ENCODE measurements around the gene LPCAT1.
"Not testable (repeated sequence)": the region's sequence is repeated elsewhere in the genome, so short reads cannot be mapped to it uniquely, and the experiment has no call there.

Gene LPCAT1

GRCh38 chr5:1560499-1560898 is 36.7 kb upstream of the LPCAT1 start:
- not testable (repeated sequence) for H3K9me3 Mint-ChIP-seq, H3K27me3 Mint-ChIP-seq, H3K4me3 Mint-ChIP-seq, H3K4me1 Mint-ChIP-seq, H3K36me3 Mint-ChIP-seq, ATAC-seq, H3K27ac Mint-ChIP-seq

DNA sequence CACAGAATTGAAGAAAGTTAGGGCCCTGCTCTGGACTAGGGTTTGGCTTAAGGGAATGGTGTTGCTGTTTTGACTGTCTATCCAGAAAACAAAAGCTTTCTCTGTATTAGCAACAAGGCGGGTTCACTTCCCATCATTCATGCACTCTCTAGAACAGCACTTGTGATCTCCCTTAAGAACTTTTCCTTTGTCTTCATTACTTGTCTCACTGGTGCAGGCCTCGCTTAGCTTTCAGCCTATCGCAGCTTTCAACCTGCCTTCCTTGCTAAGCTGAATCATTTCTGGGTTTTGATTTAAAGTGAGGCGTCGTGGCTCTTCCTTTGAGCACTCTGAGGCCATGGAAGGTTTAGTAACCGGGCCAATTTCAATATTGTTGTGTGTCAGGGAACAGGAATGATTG is 35.2 kb upstream of the LPCAT1 start:
- Mint-ChIP-seq H3K4me3 (no peak overlapping the region), H3K27ac (no peak overlapping the region), H3K27me3 (peaks cover 10% of the 10 kb centered on the region)

DNA sequence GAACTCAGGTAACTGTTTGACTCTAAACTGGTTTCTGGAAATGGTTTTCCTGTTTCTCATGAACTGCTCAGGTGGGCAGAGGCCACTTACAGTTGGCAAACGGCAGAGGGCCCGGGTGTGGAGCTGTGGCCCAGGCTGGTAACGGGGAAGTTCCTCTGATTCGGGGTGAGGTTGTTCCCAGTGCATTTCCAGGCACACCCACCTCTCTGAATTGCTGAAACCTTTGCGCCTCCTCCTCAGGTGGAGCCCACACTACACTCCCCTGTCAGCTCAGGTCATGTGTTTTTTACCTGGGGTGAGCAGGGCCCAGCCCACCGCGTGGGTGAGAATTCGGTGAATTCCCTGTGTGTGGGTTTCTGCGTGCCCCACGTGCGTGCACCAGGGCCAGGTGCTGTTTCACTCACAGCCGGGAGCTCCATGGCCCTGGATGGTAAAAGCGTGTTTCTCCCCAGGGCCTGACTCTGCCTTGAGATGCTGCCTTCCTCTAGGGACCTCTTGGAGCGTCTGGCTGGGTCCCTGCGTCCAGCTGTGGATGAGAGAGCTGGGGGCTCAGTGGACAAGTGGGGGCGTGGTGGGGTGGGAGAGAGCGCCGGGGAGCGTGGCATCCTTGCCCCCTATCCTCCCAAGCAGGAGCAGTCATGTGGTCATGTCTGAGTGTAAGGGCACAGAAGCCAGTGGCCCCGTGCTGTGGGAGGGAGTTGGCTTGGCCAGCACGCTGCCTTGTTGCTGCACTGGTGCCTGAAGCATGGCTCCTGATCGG is 33.5 kb upstream of the LPCAT1 start:
- Mint-ChIP-seq H3K27ac (no peak overlapping the region), H3K4me1 (no peaks in the 10 kb centered on the region), H3K4me3 (no peak overlapping the region), H3K27me3 (peaks cover 13% of the 10 kb centered on the region), H3K36me3 (peaks cover 6% of the 10 kb centered on the region), H3K9me3 (peaks cover 7% of the 10 kb centered on the region)
- ATAC-seq: no peak

More for the DNA sequence above, 35.2 kb upstream of the LPCAT1 start:
- no peak for ATAC-seq
- peaks cover 8% of the 10 kb centered on the region for H3K9me3 Mint-ChIP-seq
- H3K4me1 Mint-ChIP-seq: peaks cover under 1% of the 10 kb centered on the region
- peaks cover 6% of the 10 kb centered on the region for H3K36me3 Mint-ChIP-seq

GRCh38 chr5:1555808-1556731 is 32.3 kb upstream of the LPCAT1 start:
- Mint-ChIP-seq H3K4me3 (no peak overlapping the region), H3K36me3 (peaks cover 3% of the 10 kb centered on the region)
- ATAC-seq: no peak

DNA sequence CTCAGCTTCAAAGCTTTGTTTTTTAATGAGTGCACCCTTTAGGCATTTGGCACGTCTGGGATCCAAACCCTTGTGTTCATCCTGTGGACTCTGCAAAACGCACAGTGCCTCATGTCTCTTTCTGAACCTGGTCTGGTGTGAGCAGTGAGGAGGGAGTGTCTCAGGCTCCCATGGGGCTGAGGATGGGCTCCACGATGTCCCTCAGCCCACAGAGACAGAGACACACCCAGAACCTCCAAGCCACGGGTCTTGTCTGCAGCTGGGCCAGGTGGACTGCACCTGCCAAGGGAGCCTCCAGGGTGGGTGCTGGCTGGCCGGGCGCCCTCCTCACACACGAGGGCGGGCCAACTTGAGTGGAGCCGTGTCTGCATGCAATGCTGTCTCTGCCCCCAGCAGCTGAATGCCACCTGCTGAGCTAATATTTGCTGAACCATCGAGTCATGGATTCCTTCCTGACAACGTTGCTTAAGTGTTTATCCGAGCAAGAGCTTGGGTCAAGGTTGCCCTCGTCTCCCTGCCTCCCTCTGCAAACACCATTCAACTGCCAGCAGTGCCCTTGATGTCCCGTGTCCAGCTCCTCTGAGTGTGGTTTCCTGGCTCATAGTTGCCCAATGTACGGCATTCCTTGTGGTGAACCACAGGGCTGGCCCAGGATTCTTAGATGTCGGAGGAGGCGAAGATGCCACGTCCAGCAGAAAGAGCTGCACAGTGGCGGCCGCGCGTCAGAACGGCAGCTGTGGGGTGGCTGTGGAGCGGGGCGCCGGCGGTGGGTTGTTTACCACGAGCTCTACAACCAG is 31.4 kb upstream of the LPCAT1 start:
- no peak overlapping the region for H3K27ac Mint-ChIP-seq
- H3K27me3 Mint-ChIP-seq: peaks cover 13% of the 10 kb centered on the region
- no peak overlapping the region for H3K4me3 Mint-ChIP-seq
- H3K9me3 Mint-ChIP-seq: peaks cover 2% of the 10 kb centered on the region
- H3K4me1 Mint-ChIP-seq: no peaks in the 10 kb centered on the region
- H3K36me3 Mint-ChIP-seq: no peaks in the 10 kb centered on the region
- no peak for ATAC-seq

More at GRCh38 chr5:1555808-1556731, 32.3 kb upstream of the LPCAT1 start:
- H3K27ac Mint-ChIP-seq: no peak overlapping the region
- H3K4me1 Mint-ChIP-seq: no peaks in the 10 kb centered on the region
- H3K9me3 Mint-ChIP-seq: peaks cover 3% of the 10 kb centered on the region
- peaks cover 13% of the 10 kb centered on the region for H3K27me3 Mint-ChIP-seq

GRCh38 chr5:1554410-1554967 is 30.7 kb upstream of the LPCAT1 start:
- H3K9me3 Mint-ChIP-seq: no peaks in the 10 kb centered on the region
- no peaks in the 10 kb centered on the region for H3K36me3 Mint-ChIP-seq
- no peaks in the 10 kb centered on the region for H3K4me1 Mint-ChIP-seq
- ATAC-seq: no peak
- peaks cover 13% of the 10 kb centered on the region for H3K27me3 Mint-ChIP-seq
- H3K4me3 Mint-ChIP-seq: no peak overlapping the region
- H3K27ac Mint-ChIP-seq: no peak overlapping the region

DNA sequence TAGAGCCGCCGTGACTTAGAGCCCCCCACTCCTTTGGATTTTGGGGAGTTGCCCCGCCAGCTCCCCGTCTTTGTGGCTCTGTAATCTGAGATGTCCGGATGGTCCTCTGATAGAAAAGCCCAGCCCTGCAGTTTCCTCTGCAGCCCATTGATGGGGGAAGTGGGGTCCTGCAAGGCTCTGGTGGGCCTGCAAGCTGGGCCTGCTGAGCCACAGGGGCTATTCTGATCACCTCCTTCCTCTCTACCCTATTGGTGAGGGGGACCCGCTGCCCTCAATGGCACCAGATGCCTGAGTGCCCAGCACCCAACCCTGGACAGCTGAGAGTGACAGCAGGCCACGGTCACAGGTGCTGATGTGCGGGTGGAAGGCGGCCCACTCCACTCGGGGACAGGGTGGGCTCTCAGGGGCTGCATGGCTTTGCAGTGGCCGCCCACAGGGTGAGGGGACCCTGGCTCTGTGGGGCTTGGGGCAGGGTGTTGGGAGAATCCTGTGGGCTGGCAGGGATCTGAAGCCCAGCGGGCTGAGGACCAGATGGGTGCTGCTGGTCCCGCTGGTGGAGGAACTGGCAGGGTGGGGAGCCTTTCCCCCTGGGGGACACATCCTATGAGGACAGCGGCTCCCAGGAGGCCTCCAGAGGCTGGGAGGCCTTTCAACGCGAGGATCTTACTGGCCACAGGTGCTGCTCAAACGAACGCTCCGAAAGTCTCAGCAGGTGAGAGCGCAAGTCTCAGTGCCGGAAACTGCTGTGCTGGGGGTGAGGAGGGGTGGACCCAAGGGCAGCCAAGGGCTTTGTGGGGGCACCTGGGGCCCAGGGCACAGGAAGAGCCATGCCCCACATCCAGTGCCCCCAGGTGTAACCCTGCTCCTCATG is 30.0 kb upstream of the LPCAT1 start:
- H3K9me3 Mint-ChIP-seq: no peaks in the 10 kb centered on the region
- H3K27me3 Mint-ChIP-seq: peaks cover 13% of the 10 kb centered on the region
- no peak overlapping the region for H3K4me3 Mint-ChIP-seq
- H3K4me1 Mint-ChIP-seq: no peaks in the 10 kb centered on the region
- H3K27ac Mint-ChIP-seq: no peak overlapping the region
- no peak for ATAC-seq
- H3K36me3 Mint-ChIP-seq: no peaks in the 10 kb centered on the region

GRCh38 chr5:1552521-1553255 is 28.9 kb upstream of the LPCAT1 start:
- Mint-ChIP-seq H3K9me3 (no peaks in the 10 kb centered on the region), H3K27me3 (peaks cover 13% of the 10 kb centered on the region), H3K27ac (no peak overlapping the region), H3K36me3 (no peaks in the 10 kb centered on the region), H3K4me1 (no peaks in the 10 kb centered on the region), H3K4me3 (no peak overlapping the region)
- no peak for ATAC-seq

- no peaks in the 10 kb centered on the region for H3K9me3 Mint-ChIP-seq
- peaks cover 13% of the 10 kb centered on the region for H3K27me3 Mint-ChIP-seq
- no peak overlapping the region for H3K27ac Mint-ChIP-seq
- H3K4me3 Mint-ChIP-seq: no peak overlapping the region
- no peaks in the 10 kb centered on the region for H3K4me1 Mint-ChIP-seq
- no peak for ATAC-seq
- H3K36me3 Mint-ChIP-seq: no peaks in the 10 kb centered on the region
Observed at GRCh38 chr5:1551426-1552301, 27.9 kb upstream of the LPCAT1 start.

DNA sequence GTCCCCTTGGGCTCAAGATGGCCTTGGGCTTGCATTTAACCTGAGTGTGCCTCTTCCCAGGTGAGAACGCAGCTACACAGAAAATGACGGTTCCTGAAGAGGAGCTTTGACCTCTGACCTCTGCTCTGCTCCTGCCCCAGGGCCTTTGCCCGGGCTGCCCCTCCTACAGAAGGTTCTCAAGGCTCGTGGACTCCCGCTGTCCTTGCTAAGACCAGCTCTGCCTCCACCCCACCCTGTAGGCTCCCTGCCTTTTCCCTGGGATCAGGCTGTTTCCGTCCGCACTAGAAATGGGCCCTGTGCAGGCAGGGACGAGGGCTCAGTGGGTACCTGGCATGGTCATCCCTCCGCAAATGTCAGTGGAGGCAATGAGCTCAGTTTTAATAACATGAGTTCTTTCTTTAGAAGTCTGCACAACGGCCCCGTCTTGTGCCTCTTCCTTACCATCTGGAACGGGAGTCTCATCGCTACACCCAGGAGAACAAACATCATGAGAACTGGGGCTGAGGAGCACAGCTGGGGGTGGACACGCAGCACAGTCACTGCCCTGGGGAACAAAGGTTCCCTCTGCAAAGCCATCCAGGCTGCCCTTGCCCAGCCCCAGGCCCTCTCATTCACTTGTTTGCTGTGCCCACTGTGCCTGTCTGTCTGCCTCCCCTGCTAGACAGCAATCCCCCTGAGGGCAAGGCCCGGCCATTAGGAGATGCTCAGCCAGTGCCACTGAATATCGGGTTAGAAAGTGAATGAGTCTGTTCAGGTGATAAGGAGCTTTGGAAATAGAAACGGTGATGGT is 26.7 kb upstream of the LPCAT1 start:
- no peak overlapping the region for H3K4me3 Mint-ChIP-seq
- H3K4me1 Mint-ChIP-seq: peaks cover 5% of the 10 kb centered on the region
- no peak for ATAC-seq
- H3K27ac Mint-ChIP-seq: no peak overlapping the region
- peaks cover 3% of the 10 kb centered on the region for H3K9me3 Mint-ChIP-seq
- peaks cover 13% of the 10 kb centered on the region for H3K27me3 Mint-ChIP-seq
- peaks cover 5% of the 10 kb centered on the region for H3K36me3 Mint-ChIP-seq

GRCh38 chr5:1549475-1550030 is 25.8 kb upstream of the LPCAT1 start:
- H3K9me3 Mint-ChIP-seq: peaks cover 8% of the 10 kb centered on the region
- no peak overlapping the region for H3K4me3 Mint-ChIP-seq
- ATAC-seq: no peak
- peaks cover 9% of the 10 kb centered on the region for H3K27me3 Mint-ChIP-seq
- H3K4me1 Mint-ChIP-seq: peaks cover 11% of the 10 kb centered on the region
- no peak overlapping the region for H3K27ac Mint-ChIP-seq
- H3K36me3 Mint-ChIP-seq: peaks cover 13% of the 10 kb centered on the region
